Measurements from ENCODE around the gene LMBR1.

DNA sequence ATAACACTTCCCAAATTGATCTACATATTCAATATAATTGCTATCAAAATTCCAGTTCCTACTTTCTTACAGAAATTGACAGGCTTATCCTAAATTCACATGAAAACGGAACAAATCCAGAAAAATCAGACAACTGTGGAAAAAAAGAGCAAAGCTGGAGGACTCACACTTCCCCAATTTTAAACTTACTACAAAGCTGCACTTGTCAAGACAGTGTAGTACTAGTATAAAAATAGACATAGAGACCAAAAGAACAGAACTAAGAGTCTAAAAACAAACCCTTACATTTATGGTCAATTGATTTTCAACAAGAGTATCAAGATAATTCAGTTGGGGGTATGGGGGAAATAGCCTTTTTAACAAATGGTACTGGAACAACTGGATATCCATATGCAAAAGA, 27.5 kb downstream of the LMBR1 start:
- TF ChIP-seq CTCF (IDR thresholded peaks at IDR 0.05) (no peak), POLR2A (IDR thresholded peaks at IDR 0.05) (no peak)
